ENCODE data around the gene PIP5K1C.
"Not testable (repeated sequence)": the region's sequence is repeated elsewhere in the genome, so short reads cannot be mapped to it uniquely, and the experiment has no call there.

The PIP5K1C gene

GRCh38 chr19:3643674-3644313 lies 56.5 kb downstream of the PIP5K1C start:
- no peak for DNase-seq

GRCh38 chr19:3642987-3643673 lies 57.1 kb downstream of the PIP5K1C start:
- no peak for DNase-seq

- no peak for DNase-seq
Measured at GRCh38 chr19:3642296-3642695, 58.0 kb downstream of the PIP5K1C start.

GRCh38 chr19:3641515-3642269 lies 58.6 kb downstream of the PIP5K1C start:
- no peak for DNase-seq

- DNase-seq, result no peak
Measured at GRCh38 chr19:3639479-3639878, 60.8 kb downstream of the PIP5K1C start.

GRCh38 chr19:3638208-3639193 lies 61.8 kb downstream of the PIP5K1C start:
- DNase-seq, result no peak

- no peak for DNase-seq
Measured at GRCh38 chr19:3637621-3638020, 62.6 kb downstream of the PIP5K1C start.

GRCh38 chr19:3636962-3637361 lies 63.3 kb downstream of the PIP5K1C start:
- no peak for DNase-seq

- DNase-seq, result no peak
Measured at GRCh38 chr19:3636506-3636905, 63.8 kb downstream of the PIP5K1C start.

GRCh38 chr19:3634496-3635045 lies 65.7 kb downstream of the PIP5K1C start:
- no peak for DNase-seq

- DNase-seq, result no peak
Measured at GRCh38 chr19:3633559-3633988, 66.7 kb downstream of the PIP5K1C start.

- no peak for DNase-seq
Measured at GRCh38 chr19:3632739-3633558, 67.3 kb downstream of the PIP5K1C start.

- DNase-seq, result no peak
Measured at GRCh38 chr19:3632098-3632497, 68.2 kb downstream of the PIP5K1C start.

GRCh38 chr19:3631053-3631861 lies 69.0 kb downstream of the PIP5K1C start:
- DNase-seq, result no peak

- not testable (repeated sequence) for DNase-seq
Measured at GRCh38 chr19:3628766-3629165, 71.5 kb downstream of the PIP5K1C start.

- no peak for DNase-seq
Measured at GRCh38 chr19:3627351-3627723, 72.9 kb downstream of the PIP5K1C start.

GRCh38 chr19:3626473-3627350 lies 73.6 kb downstream of the PIP5K1C start, which contains the start of gene CACTIN:
CACTIN (minus strand) TSS chr19:3626790; CDS start chr19:3626762, 28 bp downstream.
- peak; percentile 97 for DNase-seq

GRCh38 chr19:3625996-3626472 lies 74.2 kb downstream of the PIP5K1C start:
- no peak for DNase-seq

- DNase-seq, result no peak
Measured at GRCh38 chr19:3623716-3624115, 76.6 kb downstream of the PIP5K1C start.

Data from NCI-H146 (cell line).